Stimulated activated CD4-positive, alpha-beta T cell treated with anti-CD3 and anti-CD28 coated beads, Interleukin-2, amount 100 ng/mL, for 24 hours (primary cell): ENCODE measurements around the gene AP1G2.

Experiments used
- DNase-seq, 2 donors: peaks; one replicate each; pipeline ENCODE4 v3.0.0-alpha.2; 2020

The AP1G2 gene

DNA sequence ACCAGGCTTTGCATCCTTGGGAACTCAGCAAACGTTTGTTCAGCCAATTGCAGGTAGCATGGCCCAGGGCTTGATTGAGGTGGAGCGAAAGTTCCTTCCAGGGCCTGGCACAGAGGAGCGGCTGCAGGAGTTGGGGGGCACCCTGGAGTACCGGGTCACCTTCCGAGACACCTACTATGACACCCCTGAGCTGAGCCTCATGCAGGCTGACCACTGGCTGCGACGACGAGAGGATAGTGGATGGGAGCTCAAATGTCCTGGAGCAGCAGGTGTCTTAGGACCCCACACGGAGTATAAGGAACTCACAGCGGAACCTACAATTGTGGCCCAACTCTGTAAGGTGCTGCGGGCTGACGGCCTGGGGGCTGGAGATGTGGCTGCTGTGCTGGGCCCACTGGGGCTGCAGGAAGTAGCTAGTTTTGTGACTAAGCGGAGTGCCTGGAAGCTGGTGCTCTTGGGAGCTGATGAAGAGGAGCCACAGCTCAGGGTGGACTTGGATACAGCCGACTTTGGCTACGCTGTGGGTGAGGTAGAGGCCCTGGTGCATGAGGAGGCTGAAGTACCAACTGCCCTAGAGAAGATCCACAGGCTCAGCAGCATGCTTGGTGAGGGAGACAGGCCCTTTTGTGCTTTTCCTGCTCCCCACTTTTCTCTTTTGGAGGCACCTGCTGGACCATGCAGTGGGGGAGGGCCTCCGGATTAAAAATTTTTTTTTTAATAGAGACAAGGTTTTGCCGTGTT, 10.7 kb downstream of the AP1G2 start:
- DNase-seq: no peak

DNA sequence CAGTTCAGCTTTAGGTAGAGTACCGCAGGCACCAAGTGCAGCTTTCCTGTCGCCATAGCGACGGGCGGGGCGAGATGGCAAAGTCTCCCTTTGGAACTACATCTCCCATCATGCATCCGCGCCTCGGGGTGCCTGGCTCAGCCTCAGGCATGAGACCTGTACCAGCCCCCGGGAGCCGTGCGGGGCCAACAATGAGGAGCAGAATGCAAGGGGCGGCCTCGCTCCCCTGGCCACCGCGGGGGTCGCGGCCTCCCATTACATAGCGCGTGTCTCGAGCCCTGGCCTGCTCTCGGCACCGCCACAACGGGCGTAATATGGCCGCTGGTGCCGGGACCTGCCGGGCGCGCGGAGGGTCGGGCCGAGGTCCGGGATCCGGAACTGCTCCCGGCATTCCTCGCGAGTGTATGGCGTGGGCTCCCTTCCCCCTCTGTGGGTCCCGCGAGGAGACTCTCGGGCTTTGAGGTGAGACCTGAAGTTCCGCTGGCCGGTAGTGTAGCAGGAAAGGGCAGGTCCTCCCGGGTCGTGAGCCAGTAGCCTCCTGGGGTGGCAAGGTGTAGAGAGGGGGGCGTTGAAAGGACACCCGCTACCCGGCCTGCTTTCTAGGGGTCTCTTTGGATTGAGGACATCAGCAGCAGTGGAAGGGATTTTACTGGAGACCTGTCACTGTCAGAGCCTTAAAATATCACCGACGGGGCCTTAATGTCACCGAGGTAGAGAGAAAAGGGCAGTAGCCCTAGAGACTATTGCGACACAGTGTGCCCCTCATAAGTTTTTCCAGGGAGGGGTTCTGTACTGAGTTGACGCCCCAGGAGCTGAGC, 11.5 kb downstream of the AP1G2 start, which contains the start of gene THTPA:
Gene THTPA (plus strand): TSS at position 390 of the 818 bp plus-strand sequence. CDS start 487 bp downstream, outside the sequence.
- peak; percentile 93 for DNase-seq

DNA sequence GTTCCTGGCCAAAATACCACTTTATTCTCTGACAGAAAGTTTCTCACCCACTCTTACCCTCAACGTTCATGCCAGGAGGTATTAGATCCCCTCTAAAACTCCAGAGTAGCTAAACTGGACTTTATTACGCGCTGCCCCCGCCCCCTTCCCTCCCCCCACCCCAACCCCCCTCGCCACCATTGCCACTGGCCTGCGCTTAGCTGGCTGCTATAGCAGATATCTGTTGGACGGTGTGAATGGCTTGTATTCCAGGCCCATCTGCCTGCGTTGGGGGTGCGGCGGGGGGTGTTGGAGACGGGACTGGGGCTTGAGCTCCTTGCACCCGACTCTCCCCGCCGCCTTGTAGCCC, 12.1 kb downstream of the AP1G2 start:
- no peak for DNase-seq

DNA sequence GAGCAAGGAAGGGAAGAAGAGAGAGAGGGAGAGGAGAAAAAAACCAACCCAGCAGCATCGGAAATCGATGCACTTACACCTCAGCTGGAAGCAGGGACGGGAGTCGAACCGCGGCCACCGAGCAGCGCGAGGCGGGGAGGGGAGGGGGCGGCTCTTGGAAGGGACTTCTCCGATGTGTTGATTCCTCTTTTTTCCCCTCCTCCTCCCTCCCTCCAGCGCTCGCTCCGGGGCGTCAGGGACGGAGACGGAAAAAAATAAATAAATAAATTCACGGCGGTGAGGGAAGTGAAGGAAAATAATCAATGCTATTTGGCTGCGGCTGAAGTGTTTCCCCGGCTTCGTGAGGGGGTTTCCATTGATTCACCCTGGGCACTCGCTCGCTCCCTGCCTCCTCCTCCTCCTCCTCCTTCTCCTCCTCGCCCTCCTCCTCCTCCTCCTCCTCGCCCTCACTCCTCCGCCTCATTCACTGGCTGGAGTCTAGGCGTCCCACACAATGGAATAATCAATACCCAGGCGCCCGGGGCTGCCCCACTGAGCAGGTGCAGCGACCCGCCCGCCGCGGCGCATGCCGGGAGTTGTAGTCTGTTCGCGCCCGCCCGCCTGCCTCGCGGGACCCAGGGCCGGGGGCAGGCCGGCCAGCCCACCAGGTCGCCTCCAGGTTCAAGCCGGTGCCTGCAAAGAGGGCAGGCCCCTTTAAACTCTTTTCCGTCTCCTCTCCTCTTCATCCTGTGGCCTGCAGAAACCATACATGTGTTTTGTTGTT, 16.1 kb downstream of the AP1G2 start, which contains the start of gene ZFHX2:
Gene ZFHX2 (minus strand): TSS at position 500 of the 763 bp plus-strand sequence. CDS start 16,440 bp downstream, outside the sequence.
- DNase-seq: peak; percentile 84 to 90

DNA sequence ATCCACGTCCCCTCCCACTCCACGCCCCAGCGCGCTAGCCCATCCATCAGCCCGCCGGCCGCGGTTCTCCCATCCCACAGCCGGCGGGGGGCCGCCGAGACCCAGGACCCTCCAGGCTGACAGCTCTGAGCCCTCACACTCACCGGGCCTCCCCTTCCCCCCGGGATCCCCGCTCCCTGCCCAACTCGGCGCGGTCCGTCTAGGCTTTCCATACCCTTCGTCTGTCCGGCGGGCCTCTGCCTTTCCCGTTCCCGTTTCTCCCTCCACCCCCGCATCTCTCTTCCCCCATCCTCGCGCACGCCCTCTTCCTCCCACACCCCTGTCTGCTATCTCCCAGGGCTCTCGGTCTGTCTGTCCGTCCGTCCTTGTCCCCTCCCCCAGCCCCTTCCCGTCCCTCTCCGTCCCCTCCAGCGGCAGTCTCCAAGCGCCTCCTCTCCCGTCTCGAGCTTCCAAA, 16.8 kb downstream of the AP1G2 start:
- DNase-seq: no peak

DNA sequence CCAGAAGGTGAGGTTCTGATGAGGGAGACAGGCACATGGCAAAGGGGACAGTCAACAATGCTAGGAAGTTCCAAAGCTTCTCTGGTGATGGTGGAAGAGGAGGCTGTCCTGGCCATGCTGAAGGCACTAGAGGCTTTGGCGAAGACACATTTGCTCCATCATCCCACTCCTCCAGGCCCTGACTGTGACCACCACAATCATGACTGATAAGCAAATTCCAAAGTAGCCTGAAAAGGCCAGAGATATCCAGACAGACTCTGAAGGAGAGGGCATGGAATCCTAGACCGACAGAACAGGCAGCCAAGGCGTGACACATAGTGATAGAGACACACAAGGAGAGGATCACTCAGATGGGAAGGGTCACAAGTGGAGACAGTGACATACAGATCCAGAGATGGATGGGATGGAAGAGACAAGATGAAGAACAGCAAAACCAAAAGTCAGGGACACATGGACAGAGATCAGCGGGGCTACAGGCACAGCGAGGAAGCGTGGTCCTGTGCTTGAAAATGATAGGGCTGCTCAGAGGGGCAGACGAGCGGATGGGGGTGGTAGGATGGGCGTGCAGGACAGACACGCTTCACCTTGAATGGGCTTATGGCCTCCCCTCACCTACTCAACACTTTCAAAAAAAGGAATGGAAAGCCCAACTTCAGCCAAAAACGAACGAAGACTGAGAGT, 17.3 kb downstream of the AP1G2 start:
- no peak for DNase-seq

DNA sequence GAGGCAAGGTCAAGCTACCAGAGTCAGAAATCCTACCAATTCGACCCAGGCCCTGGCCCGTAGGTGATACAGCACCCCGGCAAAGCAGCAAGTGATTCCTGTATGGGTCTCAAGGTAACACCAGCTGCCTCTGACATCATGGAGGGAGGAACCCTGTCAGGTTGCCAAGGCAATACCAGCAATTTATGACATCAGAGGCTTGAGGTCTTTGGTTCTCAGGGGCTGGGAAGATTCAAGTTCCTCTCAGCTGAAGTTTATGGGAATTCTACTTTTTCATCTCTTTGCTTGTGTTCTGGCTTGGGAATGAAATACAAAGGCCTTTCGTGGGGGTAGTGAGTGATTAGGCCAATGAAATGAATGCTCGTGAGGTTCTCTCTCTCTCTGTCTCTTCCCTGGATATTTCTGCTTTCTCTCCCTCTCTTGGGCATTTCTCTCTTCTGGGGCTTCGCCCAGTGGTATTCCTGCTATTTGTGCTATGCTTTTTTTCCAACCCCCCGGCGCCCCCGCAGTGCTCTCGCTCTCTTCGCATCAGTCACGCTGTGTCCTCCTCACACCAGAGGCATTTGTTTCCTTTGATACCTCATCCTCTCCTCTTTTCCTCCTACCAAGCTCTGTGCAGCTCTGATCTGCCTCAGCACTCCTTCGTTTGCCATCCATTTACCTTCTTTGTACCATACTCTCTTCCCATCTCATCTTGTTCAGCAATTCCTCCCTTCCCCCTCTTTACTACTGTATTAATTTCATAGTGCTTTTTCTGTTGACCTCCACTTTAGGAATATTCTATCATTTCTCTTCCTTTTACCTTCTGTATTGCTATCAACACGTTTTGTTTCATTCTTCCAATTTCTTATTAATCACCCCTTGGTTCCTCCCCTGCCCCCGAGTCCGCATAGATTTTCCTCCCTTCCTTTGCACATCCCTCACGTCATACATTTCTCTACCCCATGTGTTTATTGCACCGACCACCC, 19.0 kb downstream of the AP1G2 start:
- no peak for DNase-seq

DNA sequence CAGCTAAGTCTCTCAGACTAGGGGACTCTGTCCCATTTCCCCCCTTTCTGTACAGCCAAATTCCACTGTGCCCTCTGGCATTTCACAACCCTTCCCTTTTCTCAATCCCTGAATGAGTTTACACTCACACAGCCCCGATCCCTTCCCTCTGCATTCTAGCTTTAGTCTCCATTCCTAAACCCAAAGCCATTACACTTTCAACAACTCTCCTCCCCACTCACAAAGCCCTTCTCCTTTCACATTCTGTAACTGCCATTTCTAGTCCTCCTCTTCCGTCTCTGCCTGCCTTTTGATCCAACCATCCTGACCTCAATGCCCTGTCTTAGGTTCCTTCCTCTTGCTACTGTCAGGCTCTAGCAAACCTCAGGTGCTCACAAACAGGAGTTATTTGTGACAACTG, 19.7 kb downstream of the AP1G2 start:
- no peak for DNase-seq

DNA sequence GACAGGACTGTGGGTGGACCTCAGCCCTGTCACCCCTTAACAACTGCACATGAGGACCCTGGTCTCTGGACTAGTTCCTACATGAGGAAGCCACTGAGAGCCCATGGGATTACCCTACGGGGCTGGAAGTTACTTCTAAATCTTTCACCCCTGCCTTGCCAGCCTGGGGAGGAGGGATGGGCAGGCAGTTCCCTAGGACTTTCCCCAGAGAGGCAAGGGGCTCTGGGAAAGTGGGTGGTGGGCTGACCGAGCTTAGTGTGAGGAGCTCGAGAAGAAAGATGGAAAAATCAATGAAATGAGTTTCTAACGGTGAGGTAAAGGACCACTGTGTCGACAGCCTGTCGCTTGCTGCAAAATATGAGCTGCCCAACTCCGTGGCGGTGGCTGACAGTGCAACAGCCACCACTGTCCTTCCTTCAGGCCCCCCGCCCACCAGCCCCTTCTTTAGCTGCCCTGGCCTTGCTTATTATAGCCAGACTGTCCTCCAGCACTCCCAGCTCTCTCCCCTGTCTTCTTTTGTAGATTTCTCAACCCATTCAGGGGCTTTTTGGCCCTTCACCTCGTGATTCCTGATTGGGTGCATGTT, 21.0 kb downstream of the AP1G2 start:
- DNase-seq: no peak

DNA sequence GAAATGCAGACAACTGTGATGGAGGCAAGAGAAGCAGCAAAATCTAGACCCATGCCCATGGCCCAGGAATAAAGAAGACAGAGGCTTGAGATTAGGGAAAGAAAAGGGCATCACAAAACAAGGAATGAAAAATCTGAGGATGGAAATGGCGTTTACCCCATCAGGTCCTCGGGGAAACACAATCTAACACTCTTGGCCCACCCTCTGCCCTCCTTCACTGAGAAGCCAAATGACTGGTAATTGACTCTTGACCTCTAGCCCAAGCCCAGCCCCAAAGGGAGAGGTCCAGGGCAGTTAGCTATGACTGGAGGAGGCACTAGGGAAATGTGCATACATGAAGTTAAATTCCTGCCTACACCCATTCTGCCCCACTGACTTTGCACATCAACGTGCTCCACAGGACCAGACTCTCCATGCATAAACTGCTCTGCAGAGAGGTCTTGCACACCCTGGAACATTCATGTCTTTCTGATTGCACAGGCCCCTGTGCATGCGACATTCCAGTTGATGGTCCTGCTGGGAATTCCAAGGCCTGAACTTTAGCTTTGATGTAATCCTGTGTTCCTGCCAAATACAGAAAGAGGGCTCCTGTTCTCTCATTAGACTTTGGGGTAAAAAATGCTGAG, 21.7 kb downstream of the AP1G2 start:
- no peak for DNase-seq

DNA sequence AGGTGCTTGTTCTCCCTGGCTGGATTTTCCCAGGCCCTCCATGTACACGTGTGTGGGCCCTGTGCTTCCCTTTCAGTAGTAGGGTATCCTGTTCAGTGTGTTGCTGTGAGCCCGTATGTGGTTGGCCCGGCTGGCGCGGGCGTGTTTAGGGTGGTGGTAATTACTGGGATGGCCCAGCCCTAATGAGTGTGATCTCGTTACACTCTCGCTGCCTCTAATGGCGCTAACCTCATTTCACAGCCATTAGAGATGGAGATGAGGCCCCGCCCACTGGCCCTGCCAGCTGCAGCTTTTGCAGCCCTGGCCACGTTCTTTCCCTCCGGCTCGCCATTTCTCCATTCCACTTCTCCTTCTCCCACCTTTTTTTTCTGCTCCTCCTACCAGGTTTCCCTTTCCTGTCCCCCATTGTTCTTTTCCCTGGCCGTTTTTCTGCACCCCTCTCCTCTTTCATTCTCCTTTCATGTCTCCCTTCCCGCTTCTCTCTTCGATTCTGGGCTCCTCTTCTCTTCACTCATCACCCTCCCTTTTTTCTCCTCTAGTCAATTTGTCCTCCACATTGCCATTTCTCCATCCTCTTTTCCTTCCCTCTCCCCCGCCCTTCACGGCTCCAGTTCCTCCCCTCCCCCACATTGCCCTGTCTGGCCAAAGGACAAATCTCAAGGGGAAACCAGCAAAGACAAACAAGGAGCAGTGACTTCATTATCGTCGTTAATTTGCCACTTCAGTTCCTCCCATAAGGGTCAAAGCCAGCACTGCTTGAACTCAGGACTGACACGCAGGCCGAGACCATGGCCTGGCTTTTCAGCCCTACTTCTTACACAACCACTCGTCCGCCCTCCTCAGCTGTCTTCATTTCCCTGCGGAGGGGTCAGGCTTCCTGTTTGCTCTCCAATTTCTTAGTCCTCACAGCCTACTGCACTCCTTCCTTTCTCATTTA, 22.8 kb downstream of the AP1G2 start:
- DNase-seq: no peak

DNA sequence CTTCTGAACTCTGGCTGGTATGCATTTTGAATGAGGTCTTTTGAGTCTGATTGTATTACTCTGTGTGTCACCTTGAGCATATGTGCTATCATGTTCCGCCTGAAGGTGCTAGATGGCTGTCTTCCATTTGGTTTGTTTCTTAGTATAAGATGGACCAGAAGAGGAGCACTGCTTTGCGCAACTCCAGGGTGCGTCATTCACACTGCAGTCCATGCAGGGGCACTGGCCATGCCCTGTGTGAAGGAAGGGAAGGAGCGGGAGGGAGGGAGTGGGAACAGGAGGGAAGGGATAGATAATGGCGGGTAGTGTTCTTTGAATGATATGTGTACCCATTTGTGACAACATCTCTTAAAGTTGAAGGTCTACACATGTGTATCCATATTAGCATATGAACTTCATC, 24.2 kb downstream of the AP1G2 start:
- DNase-seq: no peak

DNA sequence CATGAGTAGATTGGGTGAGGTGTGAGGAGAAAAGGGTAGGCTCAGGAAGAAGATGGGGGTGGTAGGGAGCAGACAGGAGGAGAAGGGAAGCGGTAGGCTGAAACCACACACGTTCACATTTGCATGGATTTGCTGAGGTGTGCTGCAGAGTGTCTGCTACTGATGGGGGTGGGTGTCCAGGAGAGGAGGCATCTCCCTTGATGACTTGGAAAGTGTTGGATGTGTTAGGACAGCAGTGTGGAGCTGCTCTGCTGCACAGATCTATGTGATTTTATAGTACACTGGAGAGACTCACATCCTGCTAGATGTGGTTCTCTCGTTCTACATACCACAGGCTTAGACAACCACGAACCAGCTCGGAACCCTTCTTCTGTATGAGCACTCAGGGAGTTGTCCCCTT, 25.3 kb downstream of the AP1G2 start:
- no peak for DNase-seq

DNA sequence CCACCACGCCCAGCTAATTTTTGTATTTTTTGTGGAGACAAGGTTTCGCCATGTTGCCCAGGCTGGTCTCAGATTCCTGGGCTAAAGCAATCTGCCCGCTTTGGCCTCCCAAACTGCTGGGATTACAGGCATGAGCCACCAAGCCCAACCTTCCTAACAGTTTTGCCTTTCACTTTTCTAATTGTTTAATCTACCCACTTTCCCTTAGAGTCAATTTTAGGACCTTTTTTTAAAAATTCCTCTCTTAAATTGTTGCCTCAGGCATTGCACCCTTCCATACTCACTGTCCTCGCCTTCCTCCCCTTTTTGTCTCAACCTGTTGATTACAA, 27.5 kb downstream of the AP1G2 start:
- no peak for DNase-seq

DNA sequence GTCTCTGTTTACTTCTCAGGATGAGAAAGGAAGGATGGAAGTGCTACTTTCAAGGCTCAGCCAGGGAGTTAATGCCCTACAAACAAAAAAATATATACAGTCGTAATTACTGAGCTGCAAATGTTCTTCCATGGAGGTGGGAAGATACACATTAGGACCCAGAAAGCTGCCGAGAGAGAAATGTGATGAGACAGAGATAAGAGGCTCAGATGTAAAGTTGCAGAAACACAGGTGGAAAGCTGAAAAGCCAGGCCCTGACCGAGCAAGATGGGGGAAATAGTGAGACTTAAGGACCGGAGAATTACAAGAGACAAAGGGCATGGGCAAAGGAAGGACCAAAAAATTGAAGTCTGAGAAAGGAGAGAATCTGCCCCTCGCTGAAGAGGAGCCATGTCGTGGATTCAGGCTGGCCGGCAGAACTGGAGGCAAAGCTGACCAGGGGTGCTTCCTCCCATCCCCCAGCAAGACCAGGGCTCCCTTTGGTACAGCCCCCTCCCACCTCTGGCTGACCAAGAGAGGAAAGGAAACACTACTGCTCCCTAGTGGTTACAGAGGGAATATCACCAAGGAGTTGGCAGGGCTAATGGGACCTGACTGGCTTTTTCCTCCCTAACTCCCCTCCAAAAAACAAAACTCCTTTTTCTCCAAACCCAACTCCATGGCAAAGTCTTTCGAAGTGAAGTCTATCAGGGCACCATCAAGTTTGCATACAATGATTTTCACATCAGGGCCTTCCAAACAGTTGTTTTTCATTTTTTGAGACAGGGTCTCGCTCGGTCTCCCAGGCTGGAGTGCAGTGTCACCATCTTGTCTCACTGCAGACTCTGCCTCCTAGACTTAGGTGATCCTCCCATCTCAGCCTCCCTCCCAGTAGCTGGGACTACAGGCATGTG, 28.1 kb downstream of the AP1G2 start:
- no peak for DNase-seq

DNA sequence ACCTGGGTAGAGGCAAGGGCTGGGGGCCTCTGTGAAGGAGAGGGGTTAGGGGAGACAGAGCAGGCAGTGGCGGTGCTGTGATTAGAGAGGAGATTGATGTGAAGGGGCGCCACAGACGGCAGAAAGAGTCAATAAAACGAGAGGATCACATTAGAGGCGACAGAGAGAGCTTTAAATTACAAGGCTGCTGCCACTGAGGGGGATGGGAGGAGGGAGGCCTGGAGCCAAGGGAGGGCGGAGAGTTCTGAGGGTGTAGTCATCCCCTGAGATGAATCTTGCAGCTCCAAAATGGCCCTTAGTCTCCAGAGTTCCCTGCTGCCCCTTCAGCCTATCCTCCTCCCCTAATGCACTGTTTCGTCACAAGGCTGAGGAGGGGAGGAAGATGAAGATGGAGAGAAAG, 28.8 kb downstream of the AP1G2 start:
- DNase-seq: no peak

DNA sequence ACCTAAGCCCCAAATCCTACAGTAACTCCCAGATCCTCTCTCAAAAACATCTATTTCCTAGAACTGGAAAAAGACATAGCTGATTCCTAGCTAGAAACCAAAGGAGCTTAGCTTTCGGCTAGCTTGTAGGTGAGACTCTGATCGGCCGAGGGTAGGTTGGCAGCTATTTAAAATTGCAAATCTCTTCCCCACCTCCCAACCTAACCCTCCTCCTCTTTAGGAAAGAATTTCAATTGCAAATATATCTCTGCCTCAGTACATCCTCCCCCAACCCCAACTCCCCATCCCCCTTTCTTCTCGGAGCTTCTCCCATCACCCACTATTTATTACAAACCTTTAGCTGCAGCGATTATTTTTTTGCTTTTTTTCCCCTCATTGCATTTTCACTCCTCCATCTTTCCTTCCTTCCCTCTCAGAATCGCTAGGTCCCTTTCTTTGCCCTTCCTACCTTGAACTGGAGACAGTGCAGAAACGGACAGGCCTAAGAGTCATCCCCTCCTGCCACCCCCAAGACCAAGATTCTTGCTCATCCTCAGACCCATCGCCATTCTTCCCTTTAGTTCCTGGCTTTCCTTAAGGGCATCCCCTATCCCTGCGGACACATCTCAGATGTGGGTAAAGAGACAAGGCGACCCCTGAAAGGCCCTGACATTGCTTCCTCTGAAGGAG, 29.4 kb downstream of the AP1G2 start:
- no peak for DNase-seq
